DMS53 treated with DMSO at 0.1 percent for 48 hours (cell line): Measurements from ENCODE around the gene RORB.

ENCODE experiments used
- DNase-seq: peaks from one replicate; lab custom pipeline; 2025; ENCODE audit not compliant: unreplicated experiment; lab: John Stamatoyannopoulos, UW

The RORB gene

GRCh38 chr9:74697535-74697934 lies 200.4 kb downstream of the RORB start:
- no peak for DNase-seq

- no peak for DNase-seq
Measured at GRCh38 chr9:74711341-74711740, 214.2 kb downstream of the RORB start.

- no peak for DNase-seq
Measured at GRCh38 chr9:74718709-74719108, 221.6 kb downstream of the RORB start.

- DNase-seq: no peak
Measured at GRCh38 chr9:74719306-74719705, 222.2 kb downstream of the RORB start.

- no peak for DNase-seq
Measured at GRCh38 chr9:74721696-74722660, 224.8 kb downstream of the RORB start.

- DNase-seq: no peak
Measured at GRCh38 chr9:74724317-74724716, 227.2 kb downstream of the RORB start.

GRCh38 chr9:74726581-74726980 lies 229.4 kb downstream of the RORB start:
- no peak for DNase-seq

- DNase-seq: no peak
Measured at GRCh38 chr9:74728176-74728575, 231.0 kb downstream of the RORB start.

GRCh38 chr9:74729136-74729695 lies 232.1 kb downstream of the RORB start:
- no peak for DNase-seq

- DNase-seq: no peak
Measured at GRCh38 chr9:74735761-74736160, 238.6 kb downstream of the RORB start.

GRCh38 chr9:74736646-74737045 lies 239.5 kb downstream of the RORB start:
- DNase-seq: no peak

- no peak for DNase-seq
Measured at GRCh38 chr9:74742191-74742790, 245.2 kb downstream of the RORB start.
